Vagina (tissue), 2 donors: ENCODE measurements around the gene WSB1. TPM values are rescaled to one million over a fixed set of nuclear protein-coding genes. Genes with fewer than 3 reads are reported as not detected.

Experiments
- DNase-seq, 2 donors: peaks; one replicate each; pipeline ENCODE4 v3.0.0-alpha.2; 2017; ENCODE audit errors: extremely low spot score in 2 of 2
- H3K27ac ChIP-seq: fragments of 200-600 bp; sonication (generic); one replicate; pipeline ENCODE4 v1.5.1; 2019
- H3K27me3 ChIP-seq: fragments of 200-600 bp; sonication (generic); one replicate; pipeline ENCODE4 v1.5.1; 2019
- H3K36me3 ChIP-seq, 2 donors: fragments of 200-600 bp; sonication (generic); one replicate each; pipeline ENCODE4 v1.5.1; 2017 to 2019
- H3K4me1 ChIP-seq: fragments of 200-600 bp; sonication (generic); one replicate; pipeline ENCODE4 v1.5.1; 2019
- H3K4me3 ChIP-seq, 2 donors: fragments of 200-600 bp; sonication (generic); 1 replicate in 1 of 2; 2 replicates in 1 of 2; pipeline ENCODE4 v1.5.1; 2016 to 2019
- H3K9me3 ChIP-seq: fragments of 200-600 bp; sonication (generic); one replicate; pipeline ENCODE4 v1.5.1; 2019
- POLR2A ChIP-seq, 2 donors: fragments of 450-650 bp; IDR thresholded peaks; one replicate each; pipeline ENCODE4 v1.6.1; 2017; ENCODE audit warnings: antibody characterized with exemption in 2 of 2, mild to moderate bottlenecking in 2 of 2, moderate library complexity in 2 of 2
- POLR2AphosphoS5 ChIP-seq, 2 donors: sonication (generic); formaldehyde crosslinking; IDR thresholded peaks; one replicate each; pipeline ENCODE4 v1.9.0; 2017; ENCODE audit warnings: antibody characterized with exemption in 2 of 2, mild to moderate bottlenecking in 2 of 2, low read depth in 1 of 2; ENCODE audit not compliant: insufficient read depth in 1 of 2
- intact Hi-C: fragments of 100-400 bp; cut with DNase I; formaldehyde crosslinking; loops from one replicate; pipeline ENCODE4 v1.15.1; 2023
- total RNA-seq: library from RNA; depleted of rRNA; stranded (reverse); fragments of >200 nt; gene quantifications from one replicate; pipeline ENCODE4 v1.2.3, GENCODE V29; 2016
- TF ChIP-seq, protein P1 (sequence below), 3 experiments: fragments of 450-650 bp in 2 of 3; fragments of 200-600 bp in 1 of 3; sonication (generic) in 1 of 3; IDR thresholded peaks; one replicate each; pipeline ENCODE4 v1.5.1; 2017 to 2019; ENCODE audit warnings: antibody characterized with exemption in 3 of 3, mild to moderate bottlenecking in 2 of 3, moderate library complexity in 2 of 3

The WSB1 gene
- total RNA-seq, 1 donor from 2014 or later, result 158 TPM

DNA sequence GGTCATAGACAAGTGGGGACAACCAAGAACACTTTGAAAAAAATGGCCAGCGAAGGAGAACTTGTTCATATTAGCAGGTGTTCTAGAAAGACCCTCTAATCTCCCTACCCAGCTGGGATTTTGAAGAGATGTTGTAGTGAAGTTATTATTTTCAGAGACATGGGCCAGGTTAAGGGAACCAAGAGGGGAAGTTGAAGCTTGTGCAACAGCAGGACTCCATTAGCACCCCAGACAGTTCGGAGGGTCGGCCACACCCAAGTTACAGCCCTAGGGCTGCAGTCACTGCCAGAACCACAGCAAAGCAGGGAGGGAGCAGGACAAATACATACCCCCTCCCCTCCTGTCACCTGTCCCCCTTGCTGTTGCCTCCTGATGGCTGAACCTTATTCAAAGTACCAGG lies 42.3 kb downstream of the WSB1 start:
- peaks cover 32% of the 10 kb centered on the region for H3K4me1 ChIP-seq
- intact Hi-C loops, result no loop called here
- no peaks in the 10 kb centered on the region for H3K9me3 ChIP-seq
- TF ChIP-seq POLR2AphosphoS5 (IDR thresholded peaks at IDR 0.05; ENCODE audit: insufficient read depth in 1 of 2, low read depth in 1 of 2) (no peak), POLR2A (IDR thresholded peaks at IDR 0.05) (no peak)
- TF ChIP-seq, protein P1, sequence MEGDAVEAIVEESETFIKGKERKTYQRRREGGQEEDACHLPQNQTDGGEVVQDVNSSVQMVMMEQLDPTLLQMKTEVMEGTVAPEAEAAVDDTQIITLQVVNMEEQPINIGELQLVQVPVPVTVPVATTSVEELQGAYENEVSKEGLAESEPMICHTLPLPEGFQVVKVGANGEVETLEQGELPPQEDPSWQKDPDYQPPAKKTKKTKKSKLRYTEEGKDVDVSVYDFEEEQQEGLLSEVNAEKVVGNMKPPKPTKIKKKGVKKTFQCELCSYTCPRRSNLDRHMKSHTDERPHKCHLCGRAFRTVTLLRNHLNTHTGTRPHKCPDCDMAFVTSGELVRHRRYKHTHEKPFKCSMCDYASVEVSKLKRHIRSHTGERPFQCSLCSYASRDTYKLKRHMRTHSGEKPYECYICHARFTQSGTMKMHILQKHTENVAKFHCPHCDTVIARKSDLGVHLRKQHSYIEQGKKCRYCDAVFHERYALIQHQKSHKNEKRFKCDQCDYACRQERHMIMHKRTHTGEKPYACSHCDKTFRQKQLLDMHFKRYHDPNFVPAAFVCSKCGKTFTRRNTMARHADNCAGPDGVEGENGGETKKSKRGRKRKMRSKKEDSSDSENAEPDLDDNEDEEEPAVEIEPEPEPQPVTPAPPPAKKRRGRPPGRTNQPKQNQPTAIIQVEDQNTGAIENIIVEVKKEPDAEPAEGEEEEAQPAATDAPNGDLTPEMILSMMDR (IDR thresholded peaks at IDR 0.05), result no peak
- no peak for DNase-seq
- H3K27ac ChIP-seq, result no peak overlapping the region
- no peaks in the 10 kb centered on the region for H3K27me3 ChIP-seq
- no peak overlapping the region for H3K4me3 ChIP-seq
- no peaks in the 10 kb centered on the region for H3K36me3 ChIP-seq

DNA sequence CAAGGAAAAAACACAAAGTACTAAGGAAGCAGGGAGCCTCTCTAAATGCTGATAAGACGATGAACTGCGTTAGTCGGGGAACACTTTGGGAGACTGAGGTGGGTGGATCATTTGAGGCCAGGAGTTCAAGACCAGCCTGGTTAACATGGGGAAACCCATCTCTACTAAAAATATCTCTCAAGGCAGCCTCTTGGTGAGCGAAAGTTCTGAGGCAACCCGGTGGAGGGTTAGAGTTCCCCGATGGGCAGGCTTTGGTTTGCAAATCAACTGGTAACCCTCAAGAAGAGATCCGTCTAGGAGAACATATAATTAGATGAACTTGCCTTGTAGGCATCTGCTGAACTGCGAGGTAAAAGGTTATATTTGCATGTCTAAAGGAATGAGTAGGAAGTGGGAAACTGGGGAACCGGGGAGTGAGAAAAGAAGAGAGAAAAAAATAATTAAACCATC lies 44.6 kb downstream of the WSB1 start:
- no peak overlapping the region for H3K27ac ChIP-seq
- intact Hi-C loops, result no loop called here
- TF ChIP-seq POLR2A (IDR thresholded peaks at IDR 0.05), result no peak
- no peak for TF ChIP-seq POLR2AphosphoS5 (IDR thresholded peaks at IDR 0.05; ENCODE audit: insufficient read depth in 1 of 2, low read depth in 1 of 2)
- TF ChIP-seq, protein P1 (IDR thresholded peaks at IDR 0.05), result no peak
- peaks cover 21% of the 10 kb centered on the region for H3K4me1 ChIP-seq
- H3K9me3 ChIP-seq, result no peaks in the 10 kb centered on the region
- no peaks in the 10 kb centered on the region for H3K27me3 ChIP-seq
- DNase-seq, result no peak
- H3K4me3 ChIP-seq, result no peak overlapping the region
- H3K36me3 ChIP-seq, result no peaks in the 10 kb centered on the region

GRCh38 chr17:27339198-27339835 lies 45.4 kb downstream of the WSB1 start:
- no peak for TF ChIP-seq POLR2AphosphoS5 (IDR thresholded peaks at IDR 0.05; ENCODE audit: insufficient read depth in 1 of 2, low read depth in 1 of 2)
- TF ChIP-seq, protein P1 (IDR thresholded peaks at IDR 0.05), result no peak
- no peak for TF ChIP-seq POLR2A (IDR thresholded peaks at IDR 0.05)
- H3K4me1 ChIP-seq, result peaks cover 13% of the 10 kb centered on the region
- H3K27me3 ChIP-seq, result no peaks in the 10 kb centered on the region
- no peak overlapping the region for H3K27ac ChIP-seq
- H3K9me3 ChIP-seq, result no peaks in the 10 kb centered on the region
- no peak for DNase-seq
- no peaks in the 10 kb centered on the region for H3K36me3 ChIP-seq
- intact Hi-C loops, result no loop called here
- no peak overlapping the region for H3K4me3 ChIP-seq

- Histone ChIP-seq H3K4me1 (peaks cover 13% of the 10 kb centered on the region), H3K9me3 (no peaks in the 10 kb centered on the region), H3K36me3 (no peaks in the 10 kb centered on the region), H3K27ac (no peak overlapping the region), H3K27me3 (no peaks in the 10 kb centered on the region), H3K4me3 (no peak overlapping the region)
- TF ChIP-seq, protein P1 (IDR thresholded peaks at IDR 0.05), result no peak
- TF ChIP-seq POLR2A (IDR thresholded peaks at IDR 0.05) (no peak), POLR2AphosphoS5 (IDR thresholded peaks at IDR 0.05; ENCODE audit: insufficient read depth in 1 of 2, low read depth in 1 of 2) (no peak)
- intact Hi-C loops, result no loop called here
- no peak for DNase-seq
Observed at GRCh38 chr17:27339836-27340550, 46.1 kb downstream of the WSB1 start.

- no peak for DNase-seq
- no peaks in the 10 kb centered on the region for H3K9me3 ChIP-seq
- no peak overlapping the region for H3K27ac ChIP-seq
- H3K27me3 ChIP-seq, result no peaks in the 10 kb centered on the region
- no peaks in the 10 kb centered on the region for H3K36me3 ChIP-seq
- TF ChIP-seq, protein P1 (IDR thresholded peaks at IDR 0.05), result no peak
- TF ChIP-seq POLR2AphosphoS5 (IDR thresholded peaks at IDR 0.05; ENCODE audit: insufficient read depth in 1 of 2, low read depth in 1 of 2) (no peak), POLR2A (IDR thresholded peaks at IDR 0.05) (no peak)
- intact Hi-C loops, result no loop called here
- peaks cover 13% of the 10 kb centered on the region for H3K4me1 ChIP-seq
- no peak overlapping the region for H3K4me3 ChIP-seq
Observed at GRCh38 chr17:27340575-27340974, 46.7 kb downstream of the WSB1 start.
